Pancreas (tissue), 10 donors: Measurements from ENCODE around the gene RACGAP1. TPM values are rescaled to one million over a fixed set of nuclear protein-coding genes. Genes with fewer than 3 reads are reported as not detected.

ENCODE experiments used
- ATAC-seq, 4 donors: fragments of 200-7000 bp; cut with Tn5 transposase; one replicate each; pipeline versions ENCODE4 v1.8.0 to v1.9.1; 2020; ENCODE audit warnings: mild to moderate bottlenecking in 4 of 4, moderate library complexity in 4 of 4
- DNase-seq, 6 donors: peaks; one replicate each; pipeline ENCODE4 v3.0.0-alpha.2; 2020
- FAIRE-seq: peaks from 2 replicates; lab custom pipeline; 2012; peaks lifted over from hg19 to GRCh38; lab: Jason Lieb, UNC
- H3K27ac ChIP-seq, 4 donors: fragments of 200-600 bp; sonication (generic); 1 replicate in 3 of 4; 2 replicates in 1 of 4; pipeline versions ENCODE4 v1.5.0 to v1.8.0; 2020
- H3K27me3 ChIP-seq, 4 donors: fragments of 200-600 bp; one replicate each; pipeline ENCODE4 v1.8.0; 2021
- H3K36me3 ChIP-seq, 3 donors: fragments of 200-600 bp; sonication (generic) in 1 of 3; one replicate each; pipeline versions ENCODE4 v1.5.0 to v1.8.0; 2020 to 2021
- H3K4me1 ChIP-seq, 3 donors: fragments of 200-600 bp; one replicate each; pipeline ENCODE4 v1.8.0; 2021
- H3K4me3 ChIP-seq, 4 donors: fragments of 200-600 bp; sonication (generic) in 2 of 4; one replicate each; pipeline versions ENCODE4 v1.5.0 to v1.8.0; 2020 to 2021
- H3K9me3 ChIP-seq, 4 donors: fragments of 200-600 bp; one replicate each; pipeline ENCODE4 v1.8.0; 2021
- CTCF ChIP-seq, 4 donors: fragments of 200-600 bp; sonication (generic) in 3 of 4; IDR thresholded peaks; one replicate each; pipeline versions ENCODE4 v1.5.0 to v1.8.0; 2021; ENCODE audit warnings: antibody characterized with exemption in 4 of 4
- WGBS, 2 donors: extraction: QIAGEN DNeasy Blood & Tissue Kit; methylation state at CpG; one replicate each; pipeline ENCODE4 v1.1.7; 2013; 5-methylcytosine and 5-hydroxymethylcytosine counted together
- intact Hi-C, 3 donors: fragments of 100-400 bp; cut with DNase I; formaldehyde crosslinking; loops; one replicate each; pipeline versions ENCODE4 v1.11.1 to v1.14.2; 2022
- polyA plus RNA-seq, 2 donors: library from polyadenylated mRNA; stranded (reverse); fragments of 200-250 nt; gene quantifications; one replicate each; pipeline ENCODE4 v1.2.3, GENCODE V29; 2013
- total RNA-seq, 6 donors: library from RNA; stranded (reverse); fragmentation: NEBNext Ultra II Directional in 4 of 6; extraction: Animal tissue kit (Norgen Biotek cat#: 25700) in 4 of 6; gene quantifications; one replicate each; pipeline versions ENCODE4 v1.2.1 to v1.2.4, GENCODE V29; 2021 to 2023
- donor health status: healthy with polysubstance abuse.
- donor health status: DM: no; HTN: no; CAD: no; lungs with moderate emphysema.
- donor health status: DM: no; HTN: no; CAD: no.
- donor health status: control.
- donor health status: control.
- donor health status: Bipolar disorder and iron deficiency.
- donor health status: DM: yes; HTN: yes; CAD: no.
- donor health status: DM: no; HTN: no; CAD: no.
- donor health status: DM: no; HTN: no; CAD: no.
- donor health status: DM: yes; HTN: yes; CAD: no.

The RACGAP1 gene
- total and polyA plus RNA-seq, 8 donors = 0.72 to 6.3 (median 2.4) TPM

DNA sequence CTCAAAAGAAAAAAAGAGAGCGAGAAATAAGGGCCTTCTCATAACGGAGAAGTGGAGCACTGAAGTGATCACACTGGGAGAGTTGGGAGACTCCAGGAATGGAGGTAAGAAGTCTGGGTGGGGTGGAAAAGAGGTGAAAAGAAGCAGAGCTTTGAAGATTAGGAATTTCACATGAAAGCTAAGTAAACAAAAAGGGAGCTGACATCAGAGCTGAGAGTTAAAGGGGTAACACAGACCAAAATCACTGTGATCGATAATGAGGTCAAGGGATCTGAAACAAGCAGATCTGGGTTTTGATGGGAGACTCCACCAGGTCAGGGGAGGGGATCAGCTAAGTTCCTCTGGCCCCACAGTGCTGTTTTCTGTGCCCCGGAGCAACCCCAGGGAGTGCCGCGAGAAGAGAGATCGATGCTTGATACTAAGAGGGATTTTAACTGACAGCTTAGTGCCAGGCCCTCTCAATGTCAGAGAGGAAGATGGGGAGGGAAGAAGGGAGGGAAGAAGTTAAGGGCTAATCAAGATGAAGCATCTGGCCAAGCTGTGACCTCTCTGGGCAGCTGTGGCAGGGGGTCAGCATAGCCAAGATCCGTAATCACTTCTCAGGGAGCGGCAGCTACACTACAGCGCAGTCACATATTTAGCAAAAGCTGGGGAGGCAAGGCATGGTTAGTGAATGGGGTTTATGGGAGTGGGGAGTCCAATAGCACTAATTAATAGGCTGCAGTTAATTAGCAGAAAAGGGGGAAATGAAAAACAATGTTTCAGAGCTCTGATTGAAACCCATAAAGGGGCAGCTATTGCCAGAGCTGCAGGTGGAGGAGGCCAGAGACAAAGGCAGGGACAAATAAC lies 44.6 kb downstream of the RACGAP1 start:
- H3K9me3 ChIP-seq = no peaks in the 10 kb centered on the region
- H3K27me3 ChIP-seq = no peaks in the 10 kb centered on the region
- FAIRE-seq (no peak), DNase-seq (no peak), ATAC-seq (no peak)
- intact Hi-C loops = no loop called here
- H3K36me3 ChIP-seq = no peaks in the 10 kb centered on the region
- 80% methylated on average over 10 of the region's 10 CpGs for WGBS, 2 donors
- H3K4me1 ChIP-seq = peaks cover 0 to 3% (median 0%) of the 10 kb centered on the region in 3 donors
- H3K4me3 ChIP-seq = no peak overlapping the region
- no peak overlapping the region for H3K27ac ChIP-seq
- no peak for TF ChIP-seq CTCF (IDR thresholded peaks at IDR 0.05)

DNA sequence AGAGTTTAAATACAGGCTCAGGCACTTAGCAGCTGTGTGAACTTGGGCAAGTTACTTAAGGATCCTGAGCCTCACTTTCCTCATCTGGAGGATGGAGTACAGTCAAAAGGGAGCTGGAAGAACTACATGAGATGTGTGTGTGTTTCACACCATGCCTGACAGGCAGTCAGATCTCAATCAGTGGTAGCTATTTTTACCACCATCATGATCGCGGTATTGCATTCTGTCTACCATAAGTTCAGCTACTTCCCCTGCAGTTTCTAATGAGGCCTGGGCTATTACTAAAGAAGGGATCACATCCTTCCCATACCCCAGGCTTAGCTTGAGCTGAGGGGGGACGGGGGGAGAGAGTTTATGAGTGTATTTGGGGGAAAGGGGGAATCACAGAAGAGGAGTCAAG lies 45.5 kb downstream of the RACGAP1 start:
- TF ChIP-seq CTCF (IDR thresholded peaks at IDR 0.05) = no peak
- no peak for FAIRE-seq
- WGBS, 2 donors = 81 to 83% methylated on average over 3 of the region's 3 CpGs

GRCh38 chr12:49979016-49979586 lies 46.2 kb downstream of the RACGAP1 start:
- peaks cover 0 to 3% (median 0%) of the 10 kb centered on the region in 3 donors for H3K4me1 ChIP-seq
- H3K27ac ChIP-seq = no peak overlapping the region
- FAIRE-seq (no peak), DNase-seq (no peak), ATAC-seq (no peak)
- no peak for TF ChIP-seq CTCF (IDR thresholded peaks at IDR 0.05)
- WGBS, 2 donors = 81% methylated on average over 10 of the region's 10 CpGs
- H3K9me3 ChIP-seq = no peaks in the 10 kb centered on the region
- no peak overlapping the region for H3K4me3 ChIP-seq
- no peaks in the 10 kb centered on the region for H3K27me3 ChIP-seq
- no peaks in the 10 kb centered on the region for H3K36me3 ChIP-seq
- intact Hi-C loops = no loop called here

More for the DNA sequence above, 45.5 kb downstream of the RACGAP1 start:
- H3K27ac ChIP-seq = no peak overlapping the region
- DNase-seq (no peak), ATAC-seq (no peak)
- no peaks in the 10 kb centered on the region for H3K9me3 ChIP-seq
- peaks cover 0 to 3% (median 0%) of the 10 kb centered on the region in 3 donors for H3K4me1 ChIP-seq
- no peaks in the 10 kb centered on the region for H3K36me3 ChIP-seq
- intact Hi-C loops = no loop called here
- H3K4me3 ChIP-seq = no peak overlapping the region
- H3K27me3 ChIP-seq = no peaks in the 10 kb centered on the region

- Histone ChIP-seq H3K4me3 (no peak overlapping the region), H3K9me3 (no peaks in the 10 kb centered on the region), H3K27ac (no peak overlapping the region), H3K27me3 (no peaks in the 10 kb centered on the region), H3K36me3 (no peaks in the 10 kb centered on the region), H3K4me1 (no peaks in the 10 kb centered on the region)
- TF ChIP-seq CTCF (IDR thresholded peaks at IDR 0.05) = no peak
- DNase-seq = no peak
- no peak for FAIRE-seq
- intact Hi-C loops = no loop called here
- WGBS, 2 donors = 47 to 48% methylated on average over 4 of the region's 4 CpGs
- ATAC-seq = no peak
Measured at GRCh38 chr12:49978125-49978524, 47.2 kb downstream of the RACGAP1 start.

DNA sequence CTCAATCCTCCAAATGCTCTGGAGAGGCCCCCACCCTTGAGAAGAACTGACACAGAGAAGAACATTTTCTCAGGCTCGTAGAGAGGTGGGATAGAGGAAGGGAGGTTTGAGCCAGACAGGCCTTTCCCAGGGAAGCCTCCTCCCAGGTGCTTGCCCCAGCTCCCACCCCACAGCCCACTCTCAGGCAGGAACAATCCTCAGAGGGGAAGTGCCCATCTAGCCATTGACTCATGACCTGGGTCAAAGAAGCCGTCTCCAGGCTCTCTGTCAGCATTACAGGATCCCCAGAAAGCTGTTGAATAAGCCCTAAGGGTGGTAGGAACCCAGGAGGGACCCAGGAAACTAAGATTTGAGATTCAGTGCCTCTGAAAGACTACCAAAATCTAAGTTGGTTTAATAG lies 48.7 kb downstream of the RACGAP1 start:
- FAIRE-seq (no peak), ATAC-seq (no peak), DNase-seq (no peak)
- Histone ChIP-seq H3K36me3 (no peaks in the 10 kb centered on the region), H3K4me1 (no peaks in the 10 kb centered on the region), H3K27ac (no peak overlapping the region), H3K4me3 (no peak overlapping the region), H3K9me3 (no peaks in the 10 kb centered on the region), H3K27me3 (no peaks in the 10 kb centered on the region)
- intact Hi-C loops = no loop called here
- WGBS, 2 donors = 81 to 88% methylated on average over 2 of the region's 2 CpGs
- no peak for TF ChIP-seq CTCF (IDR thresholded peaks at IDR 0.05)
